Testis (tissue), 2 donors: ENCODE data around the gene GARNL3.

Experiments used
- POLR2A ChIP-seq: fragments of 450-650 bp; IDR thresholded peaks from one replicate; pipeline ENCODE4 v1.6.1; 2017; ENCODE audit warnings: antibody characterized with exemption, mild to moderate bottlenecking, moderate library complexity
- TF ChIP-seq, protein P1 (sequence below), 3 experiments: fragments of 450-650 bp in 2 of 3; fragments of 200-600 bp in 1 of 3; sonication (generic) in 1 of 3; IDR thresholded peaks; one replicate each; pipeline ENCODE4 v1.5.1; 2016 to 2019; ENCODE audit warnings: antibody characterized with exemption in 3 of 3, mild to moderate bottlenecking in 2 of 3, moderate library complexity in 1 of 3

DNA sequence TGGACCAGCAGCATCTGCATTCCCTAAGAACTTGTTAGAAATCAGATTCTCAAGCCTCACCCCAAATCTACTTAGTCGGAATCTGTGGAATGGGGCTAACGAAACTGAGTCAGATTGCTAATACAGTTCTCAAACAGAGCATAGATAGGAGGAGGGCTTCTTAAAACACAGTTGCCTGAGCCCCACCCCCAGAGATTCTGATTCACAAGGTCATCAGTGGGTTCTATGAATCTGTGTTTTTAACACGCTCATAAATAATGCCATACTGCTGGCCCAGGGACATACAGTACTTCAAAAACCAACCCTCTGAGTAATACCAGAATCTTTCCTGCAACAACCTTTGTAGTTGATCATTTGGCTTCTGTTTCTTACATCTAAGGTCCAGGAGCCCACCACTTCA, 32.9 kb upstream of the GARNL3 start:
- TF ChIP-seq, protein P1, sequence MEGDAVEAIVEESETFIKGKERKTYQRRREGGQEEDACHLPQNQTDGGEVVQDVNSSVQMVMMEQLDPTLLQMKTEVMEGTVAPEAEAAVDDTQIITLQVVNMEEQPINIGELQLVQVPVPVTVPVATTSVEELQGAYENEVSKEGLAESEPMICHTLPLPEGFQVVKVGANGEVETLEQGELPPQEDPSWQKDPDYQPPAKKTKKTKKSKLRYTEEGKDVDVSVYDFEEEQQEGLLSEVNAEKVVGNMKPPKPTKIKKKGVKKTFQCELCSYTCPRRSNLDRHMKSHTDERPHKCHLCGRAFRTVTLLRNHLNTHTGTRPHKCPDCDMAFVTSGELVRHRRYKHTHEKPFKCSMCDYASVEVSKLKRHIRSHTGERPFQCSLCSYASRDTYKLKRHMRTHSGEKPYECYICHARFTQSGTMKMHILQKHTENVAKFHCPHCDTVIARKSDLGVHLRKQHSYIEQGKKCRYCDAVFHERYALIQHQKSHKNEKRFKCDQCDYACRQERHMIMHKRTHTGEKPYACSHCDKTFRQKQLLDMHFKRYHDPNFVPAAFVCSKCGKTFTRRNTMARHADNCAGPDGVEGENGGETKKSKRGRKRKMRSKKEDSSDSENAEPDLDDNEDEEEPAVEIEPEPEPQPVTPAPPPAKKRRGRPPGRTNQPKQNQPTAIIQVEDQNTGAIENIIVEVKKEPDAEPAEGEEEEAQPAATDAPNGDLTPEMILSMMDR (IDR thresholded peaks at IDR 0.05) = no peak
- TF ChIP-seq POLR2A = no peak
